ENCODE data around the gene FAM83C. TPM values are rescaled to one million over a fixed set of nuclear protein-coding genes. Genes with fewer than 3 reads are reported as not detected.
"Not testable (repeated sequence)": the region's sequence is repeated elsewhere in the genome, so short reads cannot be mapped to it uniquely, and the experiment has no call there.

FAM83C gene
- total RNA-seq, 6 experiments from 2014 or later = not detected

DNA sequence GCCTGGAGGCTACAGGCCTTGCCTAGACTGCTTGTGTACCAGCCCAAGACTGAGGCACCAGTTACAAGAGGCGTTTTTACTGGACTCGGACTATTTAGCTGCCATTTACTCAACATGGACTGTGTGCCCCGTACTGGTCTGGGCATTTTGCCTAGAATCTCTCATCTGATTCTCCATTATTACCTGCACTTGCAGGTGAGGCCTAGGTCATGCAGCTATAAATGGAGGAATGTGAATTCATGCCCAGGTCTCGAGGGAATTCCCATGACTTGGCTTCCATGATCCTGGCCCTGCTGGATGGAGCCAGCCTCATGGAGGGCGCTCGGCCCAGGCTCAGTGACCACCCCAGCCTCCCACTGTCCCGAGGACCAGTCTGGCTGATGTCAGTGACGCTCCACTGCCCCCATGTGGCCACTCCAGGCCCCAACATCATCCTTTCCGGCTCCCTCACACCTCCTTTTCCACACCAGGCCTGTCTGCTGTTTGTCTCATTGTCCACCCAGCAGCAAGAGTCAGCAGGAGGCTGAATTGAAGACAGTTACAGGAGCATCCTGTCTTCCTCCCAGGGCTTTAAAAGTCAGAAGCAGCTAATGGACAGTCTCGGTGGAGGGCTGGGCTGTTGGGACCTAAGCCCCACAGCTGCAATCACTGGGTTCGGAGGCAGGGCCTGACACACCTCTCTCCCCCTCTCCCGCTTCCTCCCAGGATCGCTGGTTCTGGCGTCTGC is 23.0 kb downstream of the FAM83C start:
- Mint-ChIP-seq H3K27me3 (ENCODE audit: insufficient read depth) (no peaks in the 10 kb centered on the region; the same call in 1 of the 2 replicates), H3K9me3 (no peaks in the 10 kb centered on the region), H3K36me3 (ENCODE audit: low read depth) (no peaks in the 10 kb centered on the region), H3K4me3 (no peak overlapping the region), H3K27ac (no peak overlapping the region), H3K4me1 (ENCODE audit: low read depth) (peaks cover 21% of the 10 kb centered on the region)
- DNase-seq = peak; percentile 59
- TF ChIP-seq, protein P1, sequence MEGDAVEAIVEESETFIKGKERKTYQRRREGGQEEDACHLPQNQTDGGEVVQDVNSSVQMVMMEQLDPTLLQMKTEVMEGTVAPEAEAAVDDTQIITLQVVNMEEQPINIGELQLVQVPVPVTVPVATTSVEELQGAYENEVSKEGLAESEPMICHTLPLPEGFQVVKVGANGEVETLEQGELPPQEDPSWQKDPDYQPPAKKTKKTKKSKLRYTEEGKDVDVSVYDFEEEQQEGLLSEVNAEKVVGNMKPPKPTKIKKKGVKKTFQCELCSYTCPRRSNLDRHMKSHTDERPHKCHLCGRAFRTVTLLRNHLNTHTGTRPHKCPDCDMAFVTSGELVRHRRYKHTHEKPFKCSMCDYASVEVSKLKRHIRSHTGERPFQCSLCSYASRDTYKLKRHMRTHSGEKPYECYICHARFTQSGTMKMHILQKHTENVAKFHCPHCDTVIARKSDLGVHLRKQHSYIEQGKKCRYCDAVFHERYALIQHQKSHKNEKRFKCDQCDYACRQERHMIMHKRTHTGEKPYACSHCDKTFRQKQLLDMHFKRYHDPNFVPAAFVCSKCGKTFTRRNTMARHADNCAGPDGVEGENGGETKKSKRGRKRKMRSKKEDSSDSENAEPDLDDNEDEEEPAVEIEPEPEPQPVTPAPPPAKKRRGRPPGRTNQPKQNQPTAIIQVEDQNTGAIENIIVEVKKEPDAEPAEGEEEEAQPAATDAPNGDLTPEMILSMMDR (IDR thresholded peaks at IDR 0.05) = peak; percentile 90

- TF ChIP-seq, protein P1 (IDR thresholded peaks at IDR 0.05) = no peak
- peaks cover 28% of the 10 kb centered on the region for H3K4me1 Mint-ChIP-seq (ENCODE audit: low read depth)
- no peak overlapping the region for H3K4me3 Mint-ChIP-seq
- H3K36me3 Mint-ChIP-seq (ENCODE audit: low read depth) = no peaks in the 10 kb centered on the region
- no peaks in the 10 kb centered on the region; the same call in none of the 2 replicates for H3K27me3 Mint-ChIP-seq (ENCODE audit: insufficient read depth)
- no peaks in the 10 kb centered on the region for H3K9me3 Mint-ChIP-seq
- DNase-seq = no peak
- no peak overlapping the region for H3K27ac Mint-ChIP-seq
Observed at GRCh38 chr20:35267092-35267491, 25.1 kb downstream of the FAM83C start.

GRCh38 chr20:35264755-35265154 is 27.5 kb downstream of the FAM83C start:
- peaks cover 22% of the 10 kb centered on the region for H3K4me1 Mint-ChIP-seq (ENCODE audit: low read depth)
- H3K27me3 Mint-ChIP-seq (ENCODE audit: insufficient read depth) = no peaks in the 10 kb centered on the region; the same call in none of the 2 replicates
- no peak for DNase-seq
- no peak overlapping the region for H3K4me3 Mint-ChIP-seq
- no peaks in the 10 kb centered on the region for H3K9me3 Mint-ChIP-seq
- no peaks in the 10 kb centered on the region for H3K36me3 Mint-ChIP-seq (ENCODE audit: low read depth)
- no peak overlapping the region for H3K27ac Mint-ChIP-seq
- TF ChIP-seq, protein P1 (IDR thresholded peaks at IDR 0.05) = peak; percentile 51; the same call in 1 of the 2 replicates

GRCh38 chr20:35263532-35264341 is 28.5 kb downstream of the FAM83C start:
- peaks cover 22% of the 10 kb centered on the region for H3K4me1 Mint-ChIP-seq (ENCODE audit: low read depth)
- H3K36me3 Mint-ChIP-seq (ENCODE audit: low read depth) = no peaks in the 10 kb centered on the region
- H3K9me3 Mint-ChIP-seq = no peaks in the 10 kb centered on the region
- TF ChIP-seq, protein P1 (IDR thresholded peaks at IDR 0.05) = no peak
- H3K4me3 Mint-ChIP-seq = peak overlapping the region; percentile 38
- H3K27ac Mint-ChIP-seq = peak overlapping the region; percentile 54
- H3K27me3 Mint-ChIP-seq (ENCODE audit: insufficient read depth) = no peaks in the 10 kb centered on the region; the same call in 1 of the 2 replicates
- DNase-seq = no peak

DNA sequence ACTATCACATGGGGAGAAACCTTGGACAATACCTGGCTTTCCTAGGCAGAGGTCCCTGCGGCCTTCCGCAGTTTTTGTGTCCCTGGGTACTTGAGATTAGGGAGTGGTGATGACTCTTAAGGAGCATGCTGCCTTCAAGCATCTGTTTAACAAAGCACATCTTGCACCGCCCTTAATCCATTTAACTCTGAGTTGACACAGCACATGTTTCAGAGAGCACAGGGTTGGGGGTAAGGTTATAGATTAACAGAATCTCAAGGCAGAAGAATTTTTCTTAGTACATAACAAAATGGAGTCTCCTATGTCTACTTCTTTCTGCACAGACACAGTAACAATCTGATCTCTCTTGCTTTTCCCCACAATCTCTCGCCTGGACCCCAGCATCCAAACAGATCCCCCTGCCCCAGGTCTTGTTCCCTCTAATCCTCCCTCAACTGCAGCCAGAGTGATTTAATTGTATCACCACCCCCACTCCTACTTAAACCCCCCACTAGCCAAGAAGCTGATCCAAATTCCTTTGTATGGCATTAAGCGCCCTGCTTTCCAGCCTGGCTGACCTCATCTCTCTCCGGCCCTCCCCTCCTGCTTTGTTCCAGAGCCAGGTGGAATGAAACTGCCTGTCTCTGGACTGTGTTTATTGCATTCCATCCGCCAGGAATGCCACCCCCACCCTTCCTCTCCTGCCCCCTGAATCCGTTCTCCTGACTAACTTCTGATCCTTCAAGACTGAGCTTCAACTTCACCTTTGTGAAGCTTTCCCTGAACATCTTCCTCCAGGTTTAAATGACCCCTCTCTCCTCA is 29.3 kb downstream of the FAM83C start:
- H3K27ac Mint-ChIP-seq = peak overlapping the region; percentile 54
- H3K9me3 Mint-ChIP-seq = not testable (repeated sequence)
- peak overlapping the region; percentile 38 for H3K4me3 Mint-ChIP-seq

GRCh38 chr20:35262321-35262720 is 29.9 kb downstream of the FAM83C start:
- not testable (repeated sequence) for H3K4me3 Mint-ChIP-seq; H3K36me3 Mint-ChIP-seq (ENCODE audit: low read depth); DNase-seq; H3K27ac Mint-ChIP-seq; H3K9me3 Mint-ChIP-seq; H3K27me3 Mint-ChIP-seq (ENCODE audit: insufficient read depth)
- peaks cover 34% of the 10 kb centered on the region for H3K4me1 Mint-ChIP-seq (ENCODE audit: low read depth)

More for the DNA sequence above, 29.3 kb downstream of the FAM83C start:
- TF ChIP-seq, protein P1 (IDR thresholded peaks at IDR 0.05) = 0 out of 2 replicates have a peak, but pooled peaks have one; percentile 9
- H3K36me3 Mint-ChIP-seq (ENCODE audit: low read depth); H3K27me3 Mint-ChIP-seq (ENCODE audit: insufficient read depth): not testable (repeated sequence)
- H3K4me1 Mint-ChIP-seq (ENCODE audit: low read depth) = peaks cover 28% of the 10 kb centered on the region
- peak; percentile 50 for DNase-seq

Data from HFFc6 (cell line).